ENCODE measurements around the gene TMEM179.

DNA sequence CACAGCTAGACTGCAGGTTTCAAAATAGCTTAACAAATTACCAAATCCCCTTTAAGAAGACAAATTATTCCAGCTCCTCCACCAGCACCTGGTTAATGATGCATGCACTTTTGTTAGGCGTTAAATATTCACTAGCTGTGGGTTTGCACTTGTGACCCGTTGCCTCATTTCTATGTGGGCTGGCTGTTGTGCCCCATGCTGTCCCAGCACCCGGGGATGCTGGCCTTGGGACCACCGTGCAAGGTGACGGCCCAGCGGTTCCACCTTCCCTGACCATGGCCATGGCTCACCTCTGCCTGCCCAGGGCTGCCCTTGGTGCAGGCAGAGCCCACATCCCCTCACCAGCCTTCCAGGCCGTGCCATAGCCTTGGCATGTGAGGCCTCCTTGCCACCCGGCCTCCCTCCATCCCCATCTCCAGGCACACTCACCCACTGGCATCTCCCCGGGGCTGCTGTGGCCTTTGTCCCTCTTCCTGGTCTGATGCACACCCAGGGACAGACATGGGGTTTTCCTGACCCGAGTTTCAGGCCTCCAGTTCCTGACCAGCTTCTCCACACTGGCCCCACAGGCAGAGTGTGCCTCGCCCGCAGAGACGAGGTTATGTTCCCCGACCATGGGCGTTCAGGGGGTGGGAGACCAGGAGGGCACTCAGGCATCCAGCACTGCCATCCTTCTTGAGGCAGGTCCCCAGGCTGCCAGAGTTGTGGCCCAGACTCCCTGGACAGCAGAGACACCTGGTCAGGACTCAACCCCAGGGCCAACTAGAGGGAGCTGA lies 45.4 kb downstream of the TMEM179 start:
- TF ChIP-seq, protein P1, sequence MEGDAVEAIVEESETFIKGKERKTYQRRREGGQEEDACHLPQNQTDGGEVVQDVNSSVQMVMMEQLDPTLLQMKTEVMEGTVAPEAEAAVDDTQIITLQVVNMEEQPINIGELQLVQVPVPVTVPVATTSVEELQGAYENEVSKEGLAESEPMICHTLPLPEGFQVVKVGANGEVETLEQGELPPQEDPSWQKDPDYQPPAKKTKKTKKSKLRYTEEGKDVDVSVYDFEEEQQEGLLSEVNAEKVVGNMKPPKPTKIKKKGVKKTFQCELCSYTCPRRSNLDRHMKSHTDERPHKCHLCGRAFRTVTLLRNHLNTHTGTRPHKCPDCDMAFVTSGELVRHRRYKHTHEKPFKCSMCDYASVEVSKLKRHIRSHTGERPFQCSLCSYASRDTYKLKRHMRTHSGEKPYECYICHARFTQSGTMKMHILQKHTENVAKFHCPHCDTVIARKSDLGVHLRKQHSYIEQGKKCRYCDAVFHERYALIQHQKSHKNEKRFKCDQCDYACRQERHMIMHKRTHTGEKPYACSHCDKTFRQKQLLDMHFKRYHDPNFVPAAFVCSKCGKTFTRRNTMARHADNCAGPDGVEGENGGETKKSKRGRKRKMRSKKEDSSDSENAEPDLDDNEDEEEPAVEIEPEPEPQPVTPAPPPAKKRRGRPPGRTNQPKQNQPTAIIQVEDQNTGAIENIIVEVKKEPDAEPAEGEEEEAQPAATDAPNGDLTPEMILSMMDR (IDR thresholded peaks at IDR 0.05), result no peak
- TF ChIP-seq POLR2A (IDR thresholded peaks at IDR 0.05), result no peak
